T-helper 2 cell treated with Interferon-gamma antibody and Interleukin-4, amounts not matched to agents 5 μg/mL and 100 μg/mL, for 36 hours (primary cell): ENCODE results near the gene COPS3.

Source experiments
- DNase-seq: peaks from one replicate; pipeline ENCODE4 v3.0.0; 2021; ENCODE audit warnings: low spot score
- H3K27ac Mint-ChIP-seq: one replicate; pipeline ENCODE4 v1.8.0; 2021; ENCODE audit warnings: mild to moderate bottlenecking, mixed read lengths
- H3K27me3 Mint-ChIP-seq: one replicate; pipeline ENCODE4 v1.8.0; 2021; ENCODE audit warnings: low read depth, mixed read lengths
- H3K36me3 Mint-ChIP-seq: one replicate; pipeline ENCODE4 v1.8.0; 2021; ENCODE audit warnings: low read depth, mixed read lengths
- H3K4me1 Mint-ChIP-seq: one replicate; pipeline ENCODE4 v1.8.0; 2021; ENCODE audit warnings: low read depth, mixed read lengths
- H3K4me3 Mint-ChIP-seq: one replicate; pipeline ENCODE4 v1.8.0; 2022; ENCODE audit warnings: mild to moderate bottlenecking, moderate library complexity, mixed read lengths
- H3K9me3 Mint-ChIP-seq: one replicate; pipeline ENCODE4 v1.8.0; 2021; ENCODE audit warnings: mixed read lengths

Gene COPS3

GRCh38 chr17:17227608-17228520 is 53.2 kb downstream of the COPS3 start:
- Mint-ChIP-seq H3K36me3 (peaks cover 47% of the 10 kb centered on the region), H3K4me3 (no peak overlapping the region), H3K27me3 (no peaks in the 10 kb centered on the region), H3K9me3 (no peaks in the 10 kb centered on the region), H3K27ac (no peak overlapping the region), H3K4me1 (no peaks in the 10 kb centered on the region)
- no peak for DNase-seq

GRCh38 chr17:17226451-17227265 is 54.4 kb downstream of the COPS3 start:
- H3K27ac Mint-ChIP-seq, result no peak overlapping the region
- no peaks in the 10 kb centered on the region for H3K27me3 Mint-ChIP-seq
- H3K4me3 Mint-ChIP-seq, result no peak overlapping the region
- peaks cover 48% of the 10 kb centered on the region for H3K36me3 Mint-ChIP-seq
- H3K9me3 Mint-ChIP-seq, result no peaks in the 10 kb centered on the region
- no peak for DNase-seq
- H3K4me1 Mint-ChIP-seq, result no peaks in the 10 kb centered on the region

GRCh38 chr17:17225901-17226300 is 55.1 kb downstream of the COPS3 start:
- no peak overlapping the region for H3K4me3 Mint-ChIP-seq
- H3K9me3 Mint-ChIP-seq, result no peaks in the 10 kb centered on the region

GRCh38 chr17:17224137-17224536 is 56.9 kb downstream of the COPS3 start:
- H3K27ac Mint-ChIP-seq, result no peak overlapping the region

More at GRCh38 chr17:17225901-17226300, 55.1 kb downstream of the COPS3 start:
- Mint-ChIP-seq H3K36me3 (peaks cover 48% of the 10 kb centered on the region), H3K27ac (no peak overlapping the region), H3K27me3 (no peaks in the 10 kb centered on the region), H3K4me1 (no peaks in the 10 kb centered on the region)
- DNase-seq, result no peak

GRCh38 chr17:17223736-17224135 is 57.3 kb downstream of the COPS3 start:
- no peaks in the 10 kb centered on the region for H3K9me3 Mint-ChIP-seq
- DNase-seq, result no peak
- no peaks in the 10 kb centered on the region for H3K4me1 Mint-ChIP-seq
- peaks cover 55% of the 10 kb centered on the region for H3K36me3 Mint-ChIP-seq
- no peak overlapping the region for H3K4me3 Mint-ChIP-seq
- H3K27me3 Mint-ChIP-seq, result no peaks in the 10 kb centered on the region
- no peak overlapping the region for H3K27ac Mint-ChIP-seq

More at GRCh38 chr17:17224137-17224536, 56.9 kb downstream of the COPS3 start:
- H3K4me1 Mint-ChIP-seq, result no peaks in the 10 kb centered on the region
- H3K4me3 Mint-ChIP-seq, result no peak overlapping the region
- no peak for DNase-seq
- no peaks in the 10 kb centered on the region for H3K9me3 Mint-ChIP-seq
- H3K27me3 Mint-ChIP-seq, result no peaks in the 10 kb centered on the region
- H3K36me3 Mint-ChIP-seq, result peaks cover 56% of the 10 kb centered on the region

- no peak overlapping the region for H3K27ac Mint-ChIP-seq
- no peaks in the 10 kb centered on the region for H3K4me1 Mint-ChIP-seq
- no peak for DNase-seq
- no peaks in the 10 kb centered on the region for H3K9me3 Mint-ChIP-seq
- no peaks in the 10 kb centered on the region for H3K27me3 Mint-ChIP-seq
- H3K36me3 Mint-ChIP-seq, result peaks cover 60% of the 10 kb centered on the region
- no peak overlapping the region for H3K4me3 Mint-ChIP-seq
Observed at GRCh38 chr17:17221329-17221728, 59.7 kb downstream of the COPS3 start.

GRCh38 chr17:17220529-17220928 is 60.5 kb downstream of the COPS3 start:
- Mint-ChIP-seq H3K27ac (no peak overlapping the region), H3K27me3 (no peaks in the 10 kb centered on the region), H3K36me3 (peaks cover 56% of the 10 kb centered on the region), H3K4me3 (no peak overlapping the region), H3K9me3 (no peaks in the 10 kb centered on the region), H3K4me1 (no peaks in the 10 kb centered on the region)
- DNase-seq, result no peak

GRCh38 chr17:17217995-17218394 is 63.1 kb downstream of the COPS3 start:
- Mint-ChIP-seq H3K4me3 (no peak overlapping the region), H3K4me1 (no peaks in the 10 kb centered on the region), H3K27ac (no peak overlapping the region), H3K9me3 (no peaks in the 10 kb centered on the region), H3K36me3 (peaks cover 43% of the 10 kb centered on the region), H3K27me3 (no peaks in the 10 kb centered on the region)
- no peak for DNase-seq

- Mint-ChIP-seq H3K9me3 (no peaks in the 10 kb centered on the region), H3K27ac (peak overlapping the region; percentile 55), H3K36me3 (peaks cover 40% of the 10 kb centered on the region), H3K4me1 (no peaks in the 10 kb centered on the region), H3K4me3 (no peak overlapping the region), H3K27me3 (no peaks in the 10 kb centered on the region)
- no peak for DNase-seq
Observed at GRCh38 chr17:17216776-17217175, 64.3 kb downstream of the COPS3 start.

- Mint-ChIP-seq H3K4me3 (no peak overlapping the region), H3K9me3 (no peaks in the 10 kb centered on the region), H3K36me3 (peaks cover 36% of the 10 kb centered on the region), H3K27me3 (no peaks in the 10 kb centered on the region), H3K4me1 (no peaks in the 10 kb centered on the region), H3K27ac (no peak overlapping the region)
- DNase-seq, result no peak
Observed at GRCh38 chr17:17216236-17216635, 64.8 kb downstream of the COPS3 start.

GRCh38 chr17:17215575-17215974 is 65.5 kb downstream of the COPS3 start:
- Mint-ChIP-seq H3K4me3 (no peak overlapping the region), H3K27me3 (no peaks in the 10 kb centered on the region), H3K9me3 (no peaks in the 10 kb centered on the region), H3K36me3 (peaks cover 34% of the 10 kb centered on the region), H3K27ac (no peak overlapping the region), H3K4me1 (no peaks in the 10 kb centered on the region)
- no peak for DNase-seq

- Mint-ChIP-seq H3K4me1 (no peaks in the 10 kb centered on the region), H3K27me3 (no peaks in the 10 kb centered on the region), H3K4me3 (no peak overlapping the region), H3K9me3 (no peaks in the 10 kb centered on the region), H3K27ac (no peak overlapping the region), H3K36me3 (peaks cover 29% of the 10 kb centered on the region)
- DNase-seq, result no peak
Observed at GRCh38 chr17:17214646-17215436, 66.2 kb downstream of the COPS3 start.

- Mint-ChIP-seq H3K4me3 (no peak overlapping the region), H3K9me3 (no peaks in the 10 kb centered on the region), H3K4me1 (peaks cover 1% of the 10 kb centered on the region), H3K27me3 (no peaks in the 10 kb centered on the region), H3K36me3 (peaks cover 27% of the 10 kb centered on the region), H3K27ac (no peak overlapping the region)
- no peak for DNase-seq
Observed at GRCh38 chr17:17213775-17214174, 67.3 kb downstream of the COPS3 start.
